ENCODE measurements around the gene CLEC4C.

DNA sequence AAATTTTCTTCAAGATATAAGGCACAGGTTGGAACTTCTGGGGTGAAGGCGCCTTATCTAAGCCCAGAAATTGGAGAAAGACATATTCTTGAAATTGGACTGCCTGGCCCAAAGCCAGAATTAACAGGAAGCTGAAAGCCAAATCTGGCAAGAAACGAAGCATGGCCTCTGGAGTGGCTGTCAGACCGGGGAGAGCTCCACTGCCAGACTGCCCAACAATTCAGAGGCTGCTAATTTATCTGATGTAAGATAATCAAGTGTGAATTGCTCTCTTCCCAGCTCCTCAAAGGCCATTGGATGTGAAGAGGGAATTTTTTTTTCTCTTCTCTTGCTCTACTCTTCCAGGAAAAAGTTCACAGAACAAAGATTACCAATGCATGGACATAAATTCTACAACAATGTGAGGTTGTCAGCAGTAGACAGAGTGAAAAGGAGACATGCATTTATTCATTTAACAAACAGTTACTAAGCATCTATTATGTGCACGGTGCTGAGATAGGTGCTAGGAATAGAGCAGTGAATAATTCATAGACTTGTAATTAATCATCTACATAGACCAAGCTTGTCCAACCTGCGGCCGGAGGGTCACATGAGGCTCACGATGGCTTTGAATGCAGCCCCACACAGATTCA lies 51.5 kb downstream of the CLEC4C start, which contains the start of gene GDF3:
- TF ChIP-seq, protein P1, sequence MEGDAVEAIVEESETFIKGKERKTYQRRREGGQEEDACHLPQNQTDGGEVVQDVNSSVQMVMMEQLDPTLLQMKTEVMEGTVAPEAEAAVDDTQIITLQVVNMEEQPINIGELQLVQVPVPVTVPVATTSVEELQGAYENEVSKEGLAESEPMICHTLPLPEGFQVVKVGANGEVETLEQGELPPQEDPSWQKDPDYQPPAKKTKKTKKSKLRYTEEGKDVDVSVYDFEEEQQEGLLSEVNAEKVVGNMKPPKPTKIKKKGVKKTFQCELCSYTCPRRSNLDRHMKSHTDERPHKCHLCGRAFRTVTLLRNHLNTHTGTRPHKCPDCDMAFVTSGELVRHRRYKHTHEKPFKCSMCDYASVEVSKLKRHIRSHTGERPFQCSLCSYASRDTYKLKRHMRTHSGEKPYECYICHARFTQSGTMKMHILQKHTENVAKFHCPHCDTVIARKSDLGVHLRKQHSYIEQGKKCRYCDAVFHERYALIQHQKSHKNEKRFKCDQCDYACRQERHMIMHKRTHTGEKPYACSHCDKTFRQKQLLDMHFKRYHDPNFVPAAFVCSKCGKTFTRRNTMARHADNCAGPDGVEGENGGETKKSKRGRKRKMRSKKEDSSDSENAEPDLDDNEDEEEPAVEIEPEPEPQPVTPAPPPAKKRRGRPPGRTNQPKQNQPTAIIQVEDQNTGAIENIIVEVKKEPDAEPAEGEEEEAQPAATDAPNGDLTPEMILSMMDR (IDR thresholded peaks at IDR 0.05) = no peak
- TF ChIP-seq POLR2AphosphoS5 (IDR thresholded peaks at IDR 0.05) (no peak), POLR2A (IDR thresholded peaks at IDR 0.05) (no peak)

Measured in prostate gland (tissue), 2 donors.